GM18511 (cell line): Measurements from ENCODE around the gene OR9Q2.
"Not testable (repeated sequence)": the region's sequence is repeated elsewhere in the genome, so short reads cannot be mapped to it uniquely, and the experiment has no call there.

ENCODE experiments used
- ATAC-seq: cut with Tn5 transposase; IDR thresholded peaks from one replicate; pipeline ENCODE4 v1.9.1; 2021; ENCODE audit warnings: mild to moderate bottlenecking, moderate library complexity; ENCODE audit not compliant: unreplicated experiment

OR9Q2 gene, protein sequence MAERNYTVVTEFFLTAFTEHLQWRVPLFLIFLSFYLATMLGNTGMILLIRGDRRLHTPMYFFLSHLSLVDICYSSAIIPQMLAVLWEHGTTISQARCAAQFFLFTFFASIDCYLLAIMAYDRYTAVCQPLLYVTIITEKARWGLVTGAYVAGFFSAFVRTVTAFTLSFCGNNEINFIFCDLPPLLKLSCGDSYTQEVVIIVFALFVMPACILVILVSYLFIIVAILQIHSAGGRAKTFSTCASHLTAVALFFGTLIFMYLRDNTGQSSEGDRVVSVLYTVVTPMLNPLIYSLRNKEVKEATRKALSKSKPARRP

DNA sequence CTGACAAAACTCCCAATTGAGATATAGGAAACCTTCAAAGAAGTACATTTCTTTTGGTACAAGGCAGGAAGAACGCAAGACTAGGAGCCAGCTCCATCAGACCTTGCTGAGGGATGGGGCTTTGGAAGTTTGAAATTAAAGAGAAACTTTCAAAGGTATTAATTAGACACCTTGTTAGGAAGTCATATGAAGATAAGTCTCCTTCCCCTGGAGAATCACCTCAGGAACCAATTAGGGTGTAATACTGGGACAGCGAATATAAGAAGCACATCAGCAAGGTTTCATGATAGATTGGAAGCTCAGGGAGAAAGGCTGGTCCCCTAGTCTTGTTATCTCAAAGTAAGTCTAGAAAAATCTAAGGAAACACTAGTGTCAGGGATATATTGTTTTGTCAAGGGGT is at the start of gene OR9Q2:
Gene OR9Q2, plus strand, starts transcription at position 301 of the 400 bp plus-strand sequence. CDS start 1,421 bp downstream, outside the sequence.
- no peak for ATAC-seq

DNA sequence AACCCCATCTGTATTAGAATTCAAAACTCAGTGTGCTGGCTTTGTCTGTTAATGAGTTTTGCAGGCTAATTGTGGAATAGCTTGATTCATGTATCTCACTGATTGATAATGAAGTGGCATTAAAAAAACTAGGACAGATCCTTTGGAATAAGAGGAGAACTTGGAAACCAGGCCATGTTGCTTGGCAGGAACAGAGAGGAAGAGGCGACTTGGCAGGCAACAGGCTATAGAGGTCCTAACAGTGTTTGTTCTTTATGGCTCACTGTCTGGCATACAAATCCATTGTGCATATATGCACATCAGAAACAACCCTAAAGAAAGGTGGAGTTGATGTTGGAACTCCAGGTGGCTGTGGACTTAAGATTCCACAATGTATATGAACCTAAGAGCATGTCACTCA is 46.1 kb upstream of the OR9Q2 start:
- no peak for ATAC-seq

DNA sequence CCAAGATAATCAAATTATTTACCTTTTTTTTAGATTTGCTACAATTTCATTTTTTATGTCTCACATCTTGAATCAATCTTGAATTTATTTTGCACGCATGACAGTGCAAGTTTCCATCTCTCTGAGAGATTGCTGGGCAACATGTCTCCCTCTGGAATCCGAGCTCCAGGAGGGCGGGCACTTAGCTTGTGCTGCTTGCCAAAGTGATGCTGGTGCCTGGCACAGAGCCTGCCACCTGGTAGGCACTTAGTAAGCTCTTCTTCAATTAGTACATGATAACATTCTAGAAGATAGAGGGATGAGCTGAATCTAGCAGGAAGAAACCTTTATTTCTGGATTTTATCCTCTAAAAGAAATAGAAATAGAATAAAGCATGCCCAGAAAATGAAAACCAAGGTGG is 36.1 kb upstream of the OR9Q2 start:
- no peak for ATAC-seq

DNA sequence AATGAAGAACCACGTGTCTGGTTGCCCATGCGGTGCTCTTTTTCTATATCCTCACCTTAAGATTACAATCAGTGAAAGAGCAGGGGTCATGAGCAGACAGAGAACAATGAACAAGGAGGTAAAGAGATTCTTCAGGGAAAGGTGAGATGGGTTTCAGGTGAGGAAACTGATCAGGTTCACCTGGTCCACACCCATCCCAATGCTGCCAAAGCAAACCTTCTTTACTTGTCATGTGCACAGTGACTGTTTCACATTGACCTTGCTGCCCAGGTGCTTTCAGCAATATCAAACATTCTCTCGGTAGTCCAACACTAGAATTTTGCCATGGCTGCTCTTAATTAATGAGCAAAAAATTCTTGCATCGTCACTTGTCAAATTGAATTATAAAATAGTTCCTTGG is 24.5 kb upstream of the OR9Q2 start:
- ATAC-seq: no peak

DNA sequence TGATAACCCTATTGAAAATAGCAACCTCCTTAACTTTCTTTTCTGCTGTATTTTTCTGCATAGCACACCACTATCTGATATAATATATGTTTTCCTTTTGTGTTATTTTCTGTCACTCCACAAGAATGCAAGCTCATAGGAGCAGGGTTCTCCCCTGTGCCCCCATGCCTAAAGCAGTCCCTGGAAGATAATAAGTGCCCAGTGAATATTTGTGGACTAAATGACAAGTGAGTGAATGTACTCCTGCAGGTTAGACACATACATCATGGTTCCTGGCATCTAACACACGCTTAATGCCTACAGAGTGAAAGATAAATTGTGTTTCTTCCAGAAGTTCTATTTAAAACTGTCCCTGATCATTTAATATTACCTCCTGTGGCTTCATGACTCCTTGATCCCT is 23.9 kb upstream of the OR9Q2 start:
- no peak for ATAC-seq

DNA sequence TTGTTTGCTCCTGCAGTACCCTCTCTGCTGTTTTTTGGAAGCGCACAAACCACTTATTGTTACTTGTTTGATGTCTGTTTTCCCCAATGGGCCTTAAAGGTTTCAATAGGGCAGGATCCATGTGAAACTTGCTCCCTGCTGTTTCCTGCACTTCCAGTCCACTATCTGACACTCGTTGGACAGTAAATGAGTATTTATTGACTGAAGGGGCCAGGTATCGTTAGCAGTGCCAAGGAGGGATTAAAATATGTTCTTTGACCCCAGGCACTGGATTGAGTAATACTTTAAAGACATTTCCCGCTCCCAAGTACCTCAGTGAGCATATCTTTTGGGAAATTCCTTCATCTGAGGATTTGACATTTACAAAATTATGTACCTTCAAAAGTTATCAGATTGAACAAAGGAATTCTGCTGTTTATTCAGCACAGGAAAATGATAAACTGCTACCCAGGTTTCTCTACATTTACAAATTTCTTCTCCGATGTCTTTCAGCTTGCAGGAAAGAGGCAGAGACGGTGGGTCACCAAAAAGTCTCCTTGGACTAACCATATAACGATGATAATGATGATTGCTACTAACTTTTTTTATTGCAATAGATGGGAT is 23.3 kb upstream of the OR9Q2 start:
- ATAC-seq: no peak

DNA sequence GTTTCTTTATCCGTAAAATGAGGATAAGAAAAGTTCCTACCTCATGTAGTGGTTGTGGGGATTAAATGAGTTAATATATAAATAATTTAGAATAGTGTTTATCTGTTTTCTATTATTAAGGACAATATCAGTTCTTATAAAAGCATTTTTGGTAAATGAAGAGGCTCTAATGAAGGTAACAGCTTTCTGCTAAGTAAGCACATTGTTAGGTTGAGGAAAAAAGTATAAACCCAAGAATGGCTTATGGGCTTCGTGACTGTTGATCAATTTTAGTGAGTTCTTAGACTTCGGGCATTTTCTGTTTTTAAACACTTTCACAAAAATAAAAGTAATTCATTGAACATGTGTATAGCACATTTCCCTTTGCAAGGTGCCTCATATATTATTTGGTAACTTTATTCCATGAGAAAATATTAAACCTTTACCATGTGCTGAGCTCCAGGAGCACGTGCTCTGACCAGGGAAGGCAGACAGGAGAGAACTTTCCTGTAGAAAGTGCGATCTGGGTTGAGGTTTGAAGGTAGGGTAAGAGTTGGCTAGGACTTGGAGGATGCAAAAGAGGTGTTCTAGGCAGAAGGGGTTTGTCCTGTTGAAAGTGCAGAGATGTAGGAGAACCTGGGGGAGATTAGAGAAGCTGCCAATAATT is 11.3 kb upstream of the OR9Q2 start:
- ATAC-seq: no peak

DNA sequence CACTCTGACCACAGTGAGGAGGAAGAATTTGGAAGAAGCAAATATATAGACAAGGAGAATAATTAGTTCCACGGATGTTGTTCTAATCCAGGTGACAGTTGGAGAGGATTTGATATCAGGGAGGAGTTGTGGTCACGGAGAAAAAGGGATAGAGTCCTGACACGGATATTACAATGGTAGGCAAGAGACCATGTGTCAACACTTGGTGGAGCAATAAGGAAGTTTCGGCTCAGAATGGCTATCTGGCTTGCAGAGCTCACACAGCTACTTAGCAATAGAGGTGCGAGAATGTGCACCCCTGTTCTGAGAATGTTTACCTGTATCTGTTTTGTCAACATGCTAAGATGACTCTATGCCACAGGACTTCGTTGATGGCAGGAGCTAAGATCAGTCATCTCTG is 10.4 kb upstream of the OR9Q2 start:
- no peak for ATAC-seq

DNA sequence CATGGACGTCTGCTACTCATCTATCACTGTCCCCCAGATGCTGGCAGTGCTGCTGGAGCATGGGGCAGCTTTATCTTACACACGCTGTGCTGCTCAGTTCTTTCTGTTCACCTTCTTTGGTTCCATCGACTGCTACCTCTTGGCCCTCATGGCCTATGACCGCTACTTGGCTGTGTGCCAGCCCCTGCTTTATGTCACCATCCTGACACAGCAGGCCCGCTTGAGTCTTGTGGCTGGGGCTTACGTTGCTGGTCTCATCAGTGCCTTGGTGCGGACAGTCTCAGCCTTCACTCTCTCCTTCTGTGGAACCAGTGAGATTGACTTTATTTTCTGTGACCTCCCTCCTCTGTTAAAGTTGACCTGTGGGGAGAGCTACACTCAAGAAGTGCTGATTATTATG is 9.2 kb upstream of the OR9Q2 start:
- ATAC-seq: no peak

DNA sequence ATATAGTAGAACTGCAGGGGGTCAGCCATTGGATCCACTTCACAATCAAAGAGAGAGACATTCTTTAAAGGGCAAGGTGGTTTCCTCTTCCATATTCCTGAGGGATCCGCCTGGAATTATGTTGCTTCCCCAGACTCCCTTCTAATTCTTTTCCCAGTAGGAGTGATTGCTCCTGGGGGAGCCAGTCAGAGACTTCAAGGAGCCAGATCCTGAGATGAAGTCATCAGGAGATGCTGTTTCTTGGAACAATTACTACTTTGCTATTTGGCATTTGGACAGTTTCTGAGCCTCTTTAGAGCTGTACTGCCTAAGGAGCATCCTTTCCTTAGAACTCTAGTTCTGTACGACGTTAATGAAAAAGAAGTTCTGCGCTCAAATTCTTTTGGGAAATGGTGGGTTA is 1.9 kb upstream of the OR9Q2 start:
- ATAC-seq: no peak

DNA sequence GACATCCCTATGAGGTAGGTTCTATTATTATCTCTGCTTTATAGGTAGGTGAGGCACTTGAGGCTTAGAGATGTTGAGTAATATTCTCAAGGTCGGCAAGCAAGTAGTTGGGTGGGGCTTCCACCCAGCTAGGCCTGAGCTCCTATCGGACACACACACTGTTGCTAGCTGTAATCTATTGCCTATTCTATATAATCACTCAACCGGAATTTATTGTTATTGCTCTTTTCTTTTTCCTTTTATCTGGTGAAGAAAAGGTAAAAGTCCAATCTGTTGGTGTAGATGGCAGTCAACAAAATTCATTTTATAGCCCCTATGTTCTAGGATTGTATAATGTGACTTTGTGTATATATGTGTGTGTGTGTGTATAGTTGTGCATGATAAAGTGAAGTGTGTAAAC is 3.4 kb downstream of the OR9Q2 start:
- ATAC-seq: no peak

DNA sequence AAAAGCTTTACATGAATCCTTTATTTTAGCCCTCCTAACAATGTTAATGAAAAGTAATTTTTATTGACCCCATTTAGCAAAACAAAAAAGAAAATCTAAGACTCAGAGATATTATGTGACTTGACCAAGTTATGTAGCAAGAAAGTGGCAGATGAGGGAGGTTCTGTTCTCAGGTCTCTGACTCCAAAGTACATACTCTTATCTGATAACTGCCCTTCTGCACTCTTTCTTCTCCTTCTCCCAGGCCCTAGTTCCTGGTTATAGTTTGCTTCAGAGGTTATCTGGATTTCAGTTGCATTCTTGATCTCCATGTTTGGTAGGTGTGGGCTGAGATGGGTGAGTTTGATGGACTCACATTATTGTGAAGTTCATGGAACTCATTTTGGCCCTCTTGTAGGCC is 4.5 kb downstream of the OR9Q2 start:
- ATAC-seq: no peak

DNA sequence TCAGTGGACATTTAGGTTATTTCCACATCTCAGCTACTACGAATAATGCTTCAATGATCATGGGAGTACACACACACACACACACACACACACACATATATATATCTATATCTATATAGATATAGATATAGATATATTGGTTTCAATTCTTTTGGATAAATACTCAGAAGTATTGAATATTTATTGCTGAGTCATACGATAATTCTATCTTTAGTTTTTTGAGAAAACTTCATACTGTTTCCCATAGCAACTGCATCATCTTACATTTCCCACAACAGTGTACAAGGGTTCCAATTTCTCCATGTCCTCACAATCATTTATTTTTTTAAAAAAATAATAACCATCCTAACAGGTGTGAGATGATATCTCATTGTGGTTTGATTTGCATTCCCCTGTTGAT is 7.1 kb downstream of the OR9Q2 start:
- ATAC-seq: no peak

DNA sequence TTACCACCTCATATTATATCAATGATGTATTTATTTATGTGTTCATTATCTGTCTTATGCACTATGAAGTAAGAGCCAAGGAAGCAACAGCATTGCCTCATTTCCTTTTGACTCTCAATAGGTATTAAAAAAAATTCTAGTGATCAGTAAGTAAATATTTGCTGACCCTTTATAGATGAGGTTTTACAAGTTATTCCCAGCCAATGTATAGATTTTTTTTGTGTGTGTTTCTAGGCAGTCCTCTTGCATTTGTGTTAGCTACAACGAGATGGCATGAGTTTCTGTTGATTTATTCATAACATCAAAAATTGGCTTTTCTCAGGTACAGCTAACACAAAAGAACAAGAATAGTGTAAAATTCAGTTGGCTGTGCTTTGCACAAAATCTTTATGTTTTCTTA is 10.4 kb downstream of the OR9Q2 start:
- ATAC-seq: no peak

DNA sequence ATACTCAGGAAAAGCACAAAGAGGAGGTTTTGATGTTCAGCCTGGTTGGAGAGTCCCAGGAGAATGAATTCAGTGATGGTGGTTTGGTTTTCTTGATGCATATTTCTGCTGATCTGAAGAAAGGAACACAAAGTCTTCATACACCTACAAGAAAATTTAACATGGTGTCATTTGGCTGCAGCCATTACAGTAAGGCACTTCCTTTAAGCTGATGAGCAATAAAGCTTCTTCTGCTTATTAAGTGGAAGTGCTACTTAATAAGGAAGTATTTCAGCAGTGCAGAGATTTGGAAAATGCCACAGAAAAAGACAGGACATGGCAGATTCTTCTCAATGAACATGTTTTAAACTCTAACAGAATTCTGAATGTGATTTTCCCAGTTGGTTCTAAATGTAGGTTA is 15.2 kb downstream of the OR9Q2 start, which contains the start of gene OR1S2:
Gene OR1S2, minus strand, starts transcription at position 101 of the 400 bp plus-strand sequence. Its CDS starts 0 bp downstream, at position 101.
- ATAC-seq: no peak

DNA sequence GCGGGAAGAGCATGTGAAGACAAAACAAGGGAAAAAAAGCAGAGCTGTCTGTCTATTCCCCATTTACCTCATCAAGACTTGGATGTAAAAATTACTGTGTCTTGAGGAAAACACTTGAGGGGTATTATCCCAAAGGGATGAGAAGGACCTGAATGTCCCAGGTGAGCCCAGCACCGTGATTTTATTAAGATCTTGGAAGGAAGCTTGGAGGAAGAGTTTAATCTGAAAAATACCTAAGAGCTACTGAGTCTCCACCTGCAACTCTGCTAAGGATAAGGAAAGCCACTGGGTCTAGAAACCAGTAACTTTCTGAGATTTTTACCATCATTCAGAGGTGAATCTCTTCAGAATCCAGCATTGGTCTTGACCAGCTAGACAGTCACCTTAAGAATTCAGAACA is 23.6 kb downstream of the OR9Q2 start, which contains the start of gene OR1S1:
Gene OR1S1, plus strand, starts transcription at position 301 of the 400 bp plus-strand sequence.
- ATAC-seq: not testable (repeated sequence)

DNA sequence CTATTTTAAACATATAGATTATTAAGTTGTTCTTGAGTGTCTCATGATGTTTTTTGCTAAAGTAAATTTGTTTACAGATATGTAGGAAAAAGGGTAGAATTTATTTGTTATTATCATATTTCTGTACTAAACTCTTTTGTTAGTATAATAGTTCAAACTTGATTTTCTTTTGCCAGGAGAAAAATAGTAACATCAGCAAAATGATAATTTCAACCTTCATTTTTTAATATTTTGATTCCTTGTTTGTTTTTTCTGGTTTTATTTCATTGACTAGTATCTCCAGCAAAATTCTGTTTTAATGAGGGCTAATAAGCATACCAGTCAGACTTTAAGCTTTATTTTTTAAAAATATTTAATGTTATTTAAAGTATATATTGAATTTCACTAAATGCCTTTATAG is 27.6 kb downstream of the OR9Q2 start:
- ATAC-seq: no peak

DNA sequence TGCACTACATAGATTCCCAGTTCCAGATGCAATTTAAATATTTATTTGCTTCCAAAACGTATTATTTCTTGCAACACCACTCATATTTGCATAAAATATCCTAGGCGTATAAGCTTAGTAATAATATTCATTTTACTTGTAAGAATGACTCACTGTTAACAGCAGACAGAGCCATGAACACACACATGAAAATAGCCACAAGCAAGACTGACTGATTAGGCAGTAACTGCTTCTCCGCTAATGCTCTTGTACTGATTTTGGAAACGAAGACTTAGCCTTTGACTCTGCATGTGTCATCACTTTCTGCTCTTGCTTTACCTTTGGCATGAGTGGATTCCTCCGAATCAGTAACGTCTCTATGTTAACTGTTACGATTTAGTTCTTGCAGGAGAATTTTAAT is 33.9 kb downstream of the OR9Q2 start:
- no peak for ATAC-seq

DNA sequence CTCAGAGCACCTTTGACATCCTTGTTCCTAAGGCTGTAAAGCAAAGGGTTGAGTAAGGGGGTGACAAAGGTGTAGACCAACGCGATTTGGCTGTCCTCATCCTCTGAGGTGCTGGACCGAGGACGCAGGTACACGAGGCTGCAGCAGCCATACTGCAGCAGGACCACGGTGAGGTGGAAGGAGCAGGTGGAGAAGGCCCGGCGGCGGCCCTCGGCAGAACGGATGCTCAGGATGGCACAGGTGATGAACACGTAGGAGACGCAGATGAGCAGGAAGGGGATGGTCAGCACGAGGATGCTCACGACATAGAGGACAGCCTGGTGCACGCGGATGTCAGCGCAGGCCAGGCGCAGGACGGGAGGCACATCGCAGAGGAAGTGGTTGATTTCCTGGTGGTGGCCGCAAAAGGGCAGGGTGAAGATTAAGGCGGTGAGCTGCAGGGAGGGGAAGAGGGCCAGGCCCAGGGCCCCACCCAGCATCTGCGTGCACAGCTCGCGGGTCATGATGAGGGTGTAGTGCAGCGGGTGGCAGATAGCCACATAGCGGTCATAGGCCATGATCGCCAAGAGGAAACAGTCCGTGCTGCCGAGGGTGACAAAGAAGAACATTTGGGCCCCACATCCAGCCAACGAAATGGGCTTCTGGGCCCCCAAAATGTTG is 39.2 kb downstream of the OR9Q2 start:
- ATAC-seq: no peak
